Spinal cord (tissue), 10 donors: ENCODE measurements around the gene DAPL1. TPM values are rescaled to one million over a fixed set of nuclear protein-coding genes. Genes with fewer than 3 reads are reported as not detected.
"Not testable (repeated sequence)": the region's sequence is repeated elsewhere in the genome, so short reads cannot be mapped to it uniquely, and the experiment has no call there.

Experiments used
- DNase-seq, 6 donors: peaks; one replicate each; pipeline versions ENCODE4 v3.0.0 to v3.0.0-alpha.2; 2013 to 2015; ENCODE audit warnings: low spot score in 6 of 6, low read depth in 4 of 6
- H3K27ac ChIP-seq: one replicate; pipeline ENCODE4 v1.5.1; 2013; ENCODE audit warnings: low read depth, low read length, control low read depth
- H3K27me3 ChIP-seq: one replicate; pipeline ENCODE4 v1.6.1; 2013; ENCODE audit warnings: low read length; ENCODE audit not compliant: control insufficient read depth, insufficient read depth
- H3K36me3 ChIP-seq: one replicate; pipeline ENCODE4 v1.6.1; 2013; ENCODE audit warnings: low read length; ENCODE audit not compliant: control insufficient read depth, insufficient read depth
- H3K4me1 ChIP-seq: one replicate; pipeline ENCODE4 v1.6.1; 2013; ENCODE audit warnings: low read length; ENCODE audit not compliant: control insufficient read depth, insufficient read depth
- H3K4me3 ChIP-seq: one replicate; pipeline ENCODE4 v1.5.1; 2013; ENCODE audit warnings: low read depth, low read length, control low read depth
- H3K9me3 ChIP-seq: one replicate; pipeline ENCODE4 v1.6.1; 2013; ENCODE audit warnings: low read length; ENCODE audit not compliant: control insufficient read depth, insufficient read depth
- WGBS: methylation state at CpG from one replicate; pipeline ENCODE4 v1.1.5; 2013; ENCODE audit warnings: missing lambda C conversion rate; ENCODE audit not compliant: insufficient coverage; 5-methylcytosine and 5-hydroxymethylcytosine counted together
- polyA plus RNA-seq, 2 donors: library from polyadenylated mRNA; unstranded; fragments of 120-200 nt; gene quantifications; one replicate each; pipeline ENCODE4 v1.2.1, GENCODE V29; 2013; ENCODE audit not compliant: insufficient read length in 2 of 2
- total RNA-seq, 2 donors: library from RNA; depleted of rRNA in 1 of 2; stranded (reverse); fragments of 120-200 nt in 1 of 2; fragments of >200 nt in 1 of 2; gene quantifications; one replicate each; pipeline versions ENCODE4 v1.2.3 to v1.2.4, GENCODE V29; 2013 to 2014
- donor health status: healthy.

Gene DAPL1
- total and polyA plus RNA-seq, 4 donors: 0.89 to 1.8 (median 1.1) TPM; not detected in 1

DNA sequence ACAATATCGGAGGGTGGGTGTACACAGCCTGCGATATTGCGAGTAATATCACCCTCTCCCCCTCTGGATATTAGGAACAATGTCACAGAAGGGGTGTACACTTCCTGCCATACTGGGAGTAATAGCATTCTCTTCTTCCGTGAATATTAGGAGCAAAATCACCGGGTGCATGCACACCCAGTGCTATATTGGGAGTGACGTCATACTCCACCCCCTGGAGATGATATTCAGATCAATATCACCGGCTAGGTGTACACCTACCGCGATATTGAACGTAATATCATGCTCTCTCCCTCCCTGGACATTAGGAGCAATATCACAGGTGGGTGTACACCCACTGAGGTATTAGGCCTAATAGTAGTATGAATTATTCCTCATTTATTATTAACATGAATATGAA, 70.4 kb downstream of the DAPL1 start:
- no CpG with 5 or more reads among the region's 10 CpGs for WGBS

More for the DNA sequence above, 70.4 kb downstream of the DAPL1 start:
- DNase-seq, H3K27me3 ChIP-seq, H3K36me3 ChIP-seq, H3K27ac ChIP-seq, H3K4me3 ChIP-seq, H3K4me1 ChIP-seq, H3K9me3 ChIP-seq: not testable (repeated sequence)

Other genes with a start within 250 kb of the DAPL1 start
- 10 to 100 TPM; 26.7 to 31.6 TPM for gene TANC1, start 173.3 kb downstream of the DAPL1 start, total RNA-seq
- 10 to 100 TPM; 23.0 to 23.2 TPM for gene TANC1, start 173.3 kb downstream of the DAPL1 start, polyA plus RNA-seq